HepG2 (cell line): ENCODE results near the gene WFDC1. TPM values are rescaled to one million over a fixed set of nuclear protein-coding genes. Genes with fewer than 3 reads are reported as not detected.

Experiments used
- ATAC-seq: fragments of 200-7000 bp; cut with Tn5 transposase; 3 replicates; pipeline ENCODE4 v1.9.1; 2020; ENCODE audit warnings: mild to moderate bottlenecking, moderate library complexity
- BruUV-seq: library from RNA; stranded (reverse); fragments of 400-500 nt; replicated peaks from 2 replicates; lab custom pipeline; 2021; lab: Mats Ljungman, UMichigan
- CTCF ChIA-PET: fragments of 300-600 bp; formaldehyde crosslinking; extraction: SDS; loops from one replicate; lab custom pipeline; 2021; ENCODE audit warnings: low total read pairs, inconsistent platforms, low intra/inter-chr PET ratio; lab: Yijun Ruan, JAX
- POLR2A ChIA-PET: fragments of 350-600 bp; sonication (Branson Sonifier 250); formaldehyde crosslinking; loops from one replicate; lab custom pipeline; 2020; ENCODE audit warnings: antibody characterized with exemption, inconsistent platforms; lab: Yijun Ruan, JAX
- DNase-seq: peaks from one replicate; pipeline ENCODE4 v3.0.0-alpha.2; 2015; ENCODE audit warnings: low spot score
- FAIRE-seq: peaks from 3 replicates; lab custom pipeline; 2011; peaks lifted over from hg19 to GRCh38; lab: Jason Lieb, UNC
- H2AFZ ChIP-seq: one replicate; pipeline ENCODE4 v1.6.1; 2011; ENCODE audit warnings: low read length, inconsistent platforms
- H3K27ac ChIP-seq: fragments of 300-600 bp; 3 replicates; pipeline ENCODE4 v1.8.0; 2011; ENCODE audit warnings: mixed run types, mild to moderate bottlenecking, mixed read lengths, low read length, inconsistent platforms; ENCODE audit not compliant: insufficient read depth; ENCODE audit errors: extremely low read length
- H3K27me3 ChIP-seq, 2 experiments: fragments of 200-600 bp in 1 of 2; 2 replicates in 1 of 2; 3 replicates in 1 of 2; pipeline versions ENCODE4 v1.6.0 to v1.8.0; 2011; ENCODE audit warnings: low read length in 2 of 2, mild to moderate bottlenecking in 2 of 2, moderate library complexity in 2 of 2, inconsistent platforms in 1 of 2; ENCODE audit not compliant: insufficient read depth in 2 of 2, control insufficient read depth in 1 of 2
- H3K36me3 ChIP-seq, 2 experiments: fragments of 200-600 bp in 1 of 2; replicated peaks in 1 of 2; 2 replicates in 1 of 2; 3 replicates in 1 of 2; pipeline versions ENCODE4 v1.5.1 to v1.8.0; 2011; ENCODE audit warnings: low read length in 2 of 2, inconsistent platforms in 1 of 2; ENCODE audit not compliant: insufficient read depth in 2 of 2, control insufficient read depth in 1 of 2
- H3K4me1 ChIP-seq: 2 replicates; pipeline ENCODE4 v1.5.1; 2012; ENCODE audit warnings: low read length, inconsistent platforms; ENCODE audit not compliant: insufficient read depth
- H3K4me2 ChIP-seq: 2 replicates; pipeline ENCODE4 v1.6.0; 2011; ENCODE audit warnings: low read depth, low read length, inconsistent platforms
- H3K4me3 ChIP-seq, 3 experiments: fragments of 200-600 bp in 1 of 3; sonication (generic), shearing (Covaris generic) in 1 of 3; replicated peaks in 1 of 3; 2 replicates each; pipeline ENCODE4 v1.5.1; 2011 to 2016; ENCODE audit warnings: low read length in 3 of 3, inconsistent platforms in 2 of 3, low read depth in 2 of 3, mild to moderate bottlenecking in 2 of 3, control low read depth in 1 of 3, mixed read lengths in 1 of 3; ENCODE audit not compliant: insufficient read depth in 1 of 3
- H3K79me2 ChIP-seq: one replicate; pipeline ENCODE4 v1.6.1; 2011; ENCODE audit warnings: low read length, inconsistent platforms; ENCODE audit not compliant: insufficient read depth
- H3K9ac ChIP-seq: 2 replicates; pipeline ENCODE4 v1.6.0; 2011; ENCODE audit warnings: mild to moderate bottlenecking, low read depth, low read length, inconsistent platforms; ENCODE audit not compliant: insufficient read depth
- H3K9me3 ChIP-seq: 2 replicates; pipeline ENCODE4 v1.5.1; 2012; ENCODE audit warnings: mild to moderate bottlenecking, low read length
- H4K20me1 ChIP-seq: 2 replicates; pipeline ENCODE4 v1.6.0; 2011; ENCODE audit warnings: inconsistent platforms, mild to moderate bottlenecking, low read length, moderate library complexity; ENCODE audit not compliant: insufficient read depth
- ARNTL ChIP-seq: sonication (generic); formaldehyde crosslinking; IDR thresholded peaks from 2 replicates; pipeline ENCODE4 v1.4.0; 2020; ENCODE audit warnings: mild to moderate bottlenecking, missing genetic modification reagents
- ASH2L ChIP-seq: fragments of 300-600, 200-600 bp; sonication (generic); IDR thresholded peaks from 2 replicates; pipeline ENCODE4 v1.7.0; 2017; ENCODE audit warnings: low read depth, mild to moderate bottlenecking, moderate library complexity, mixed read lengths, low read length; ENCODE audit not compliant: insufficient read length
- CC2D1A ChIP-seq: sonication (generic); formaldehyde crosslinking; IDR thresholded peaks from 2 replicates; pipeline ENCODE4 v1.8.1; 2023; ENCODE audit warnings: mild to moderate bottlenecking, missing genetic modification reagents
- CENPX ChIP-seq: sonication (generic); formaldehyde crosslinking; IDR thresholded peaks from 2 replicates; pipeline ENCODE4 v1.9.0; 2021; ENCODE audit warnings: mild to moderate bottlenecking, missing genetic modification reagents, moderate library complexity
- CREM ChIP-seq, 2 experiments: sonication (generic) in 1 of 2; formaldehyde crosslinking in 1 of 2; IDR thresholded peaks; 2 replicates each; pipeline versions ENCODE4 v1.4.0 to v1.6.1; 2016 to 2020; ENCODE audit warnings: antibody characterized with exemption in 1 of 2, mild to moderate bottlenecking in 1 of 2, missing genetic modification reagents in 1 of 2
- HNRNPH1 ChIP-seq: fragments of 200-400 bp; formaldehyde crosslinking; optimal IDR thresholded peaks from 2 replicates; pipeline ENCODE3; 2017; ENCODE audit warnings: mild to moderate bottlenecking, low read depth, low read length
- HNRNPLL ChIP-seq: fragments of 200-400 bp; formaldehyde crosslinking; IDR thresholded peaks from 2 replicates; pipeline ENCODE4 v1.6.1; 2017; ENCODE audit warnings: mild to moderate bottlenecking, low read depth, low read length; ENCODE audit not compliant: poor library complexity, severe bottlenecking
- MAFK ChIP-seq, 2 experiments: IDR thresholded peaks in 1 of 2; conservative IDR thresholded peaks in 1 of 2; 2 replicates each; pipeline ENCODE4 v1.6.1; 2011; ENCODE audit warnings: improper control_type of control experiment in 2 of 2, low read length in 2 of 2
- NFYB ChIP-seq: sonication (generic); formaldehyde crosslinking; IDR thresholded peaks from 2 replicates; pipeline ENCODE4 v1.4.0; 2020; ENCODE audit warnings: missing genetic modification reagents
- NR2C2 ChIP-seq: sonication (generic); formaldehyde crosslinking; IDR thresholded peaks from 2 replicates; pipeline ENCODE4 v1.4.0; 2020; ENCODE audit warnings: missing genetic modification reagents, mild to moderate bottlenecking, moderate library complexity, borderline replicate concordance
- PTBP1 ChIP-seq: fragments of 200-400 bp; formaldehyde crosslinking; IDR thresholded peaks from 2 replicates; pipeline ENCODE4 v1.6.1; 2018; ENCODE audit warnings: low read length, low read depth; ENCODE audit not compliant: poor library complexity, severe bottlenecking
- SAP130 ChIP-seq: IDR thresholded peaks from 2 replicates; pipeline ENCODE4 v1.6.1; 2016; ENCODE audit warnings: low read depth
- SMARCE1 ChIP-seq: fragments of 450-650 bp; IDR thresholded peaks from 2 replicates; pipeline ENCODE4 v1.6.1; 2017; ENCODE audit warnings: borderline replicate concordance
- SMYD3 ChIP-seq: sonication (generic); formaldehyde crosslinking; IDR thresholded peaks from 2 replicates; pipeline ENCODE4 v1.8.1; 2023; ENCODE audit warnings: mild to moderate bottlenecking, missing genetic modification reagents
- STAG1 ChIP-seq: sonication (generic); formaldehyde crosslinking; IDR thresholded peaks from 2 replicates; pipeline ENCODE4 v1.4.0; 2020; ENCODE audit warnings: missing genetic modification reagents
- WIZ ChIP-seq: sonication (generic); formaldehyde crosslinking; IDR thresholded peaks from 2 replicates; pipeline ENCODE4 v1.5.1; 2020; ENCODE audit warnings: mild to moderate bottlenecking, missing genetic modification reagents
- XRCC5 ChIP-seq: fragments of 200-400 bp; formaldehyde crosslinking; optimal IDR thresholded peaks from 2 replicates; pipeline ENCODE3; 2017; ENCODE audit warnings: mild to moderate bottlenecking, low read length
- ZKSCAN8 ChIP-seq: IDR thresholded peaks from 2 replicates; pipeline ENCODE4 v1.6.1; 2016; ENCODE audit warnings: borderline replicate concordance, missing genetic modification reagents, missing compliant biosample characterization
- ZMYM2 ChIP-seq: sonication (generic); formaldehyde crosslinking; IDR thresholded peaks from 2 replicates; pipeline ENCODE4 v1.8.0; 2022; ENCODE audit warnings: mild to moderate bottlenecking, missing genetic modification reagents
- ZNF20 ChIP-seq: sonication (generic); formaldehyde crosslinking; IDR thresholded peaks from 2 replicates; pipeline ENCODE4 v1.4.0; 2020; ENCODE audit warnings: mild to moderate bottlenecking, moderate library complexity, missing genetic modification reagents
- ZNF484 ChIP-seq: sonication (generic); formaldehyde crosslinking; IDR thresholded peaks from 2 replicates; pipeline ENCODE4 v1.5.1; 2020; ENCODE audit warnings: mild to moderate bottlenecking, low read depth, missing genetic modification reagents, borderline replicate concordance
- ZNF580 ChIP-seq: IDR thresholded peaks from 2 replicates; pipeline ENCODE4 v1.6.1; 2016; ENCODE audit warnings: low read depth, borderline replicate concordance
- ZSCAN25 ChIP-seq: sonication (generic); formaldehyde crosslinking; IDR thresholded peaks from 2 replicates; pipeline ENCODE4 v1.8.0; 2022; ENCODE audit warnings: mild to moderate bottlenecking, missing genetic modification reagents
- WGBS: methylation state at CpG from one replicate; pipeline ENCODE4 v1.1.6; 2017; ENCODE audit warnings: low lambda C conversion rate; 5-methylcytosine and 5-hydroxymethylcytosine counted together
- in situ Hi-C: cut with HindIII; loops from 2 replicates; pipeline ENCODE4 v1.10.0; 2017; ENCODE audit warnings: low pct_unique_long_range_greater_than_20kb; ENCODE audit not compliant: extremely low pct_ligation_motif_present
- intact Hi-C: fragments of 100-400 bp; cut with micrococcal nuclease; formaldehyde crosslinking; loops from one replicate; pipeline ENCODE4 v1.10.0; 2022; ENCODE audit not compliant: unreplicated experiment
- polyA plus RNA-seq, 8 experiments: library from polyadenylated mRNA; depleted of rRNA in 3 of 8; stranded (reverse) in 7 of 8; unstranded in 1 of 8; fragments of >200 nt; fragmentation: Illumina TruSeq in 4 of 8; extraction: Trizol in 4 of 8; gene quantifications; 2 replicates each; pipeline versions ENCODE4 v1.2.1 to v1.2.3, GENCODE V29; 2011 to 2016; ENCODE audit warnings: low read depth in 4 of 8, missing spikeins in 1 of 8, mixed read lengths in 1 of 8; ENCODE audit not compliant: insufficient read depth in 1 of 8
- total RNA-seq, 5 experiments: library from RNA; depleted of rRNA; stranded (reverse); fragments of >200 nt; fragmentation: Illumina TruSeq; extraction: Trizol; gene quantifications; 2 replicates each; pipeline ENCODE4 v1.2.3, GENCODE V29; 2016; ENCODE audit warnings: low read depth in 1 of 5
- TF ChIP-seq, protein P1 (sequence below): IDR thresholded peaks from 2 replicates; pipeline ENCODE4 v1.4.0; 2020; ENCODE audit warnings: mild to moderate bottlenecking, missing genetic modification reagents

The WFDC1 gene
- total and polyA plus RNA-seq, 2 of the 13 experiments (the other 11 are each of a cell fraction or from before 2014, with no cell fraction given): not detected

GRCh38 chr16:84266451-84266850 lies 28.2 kb upstream of the WFDC1 start:
- POLR2A ChIA-PET: no interaction called here
- H2AFZ ChIP-seq: peak overlapping the region; percentile 68
- ATAC-seq: peak; percentile 99
- TF ChIP-seq, protein P1, sequence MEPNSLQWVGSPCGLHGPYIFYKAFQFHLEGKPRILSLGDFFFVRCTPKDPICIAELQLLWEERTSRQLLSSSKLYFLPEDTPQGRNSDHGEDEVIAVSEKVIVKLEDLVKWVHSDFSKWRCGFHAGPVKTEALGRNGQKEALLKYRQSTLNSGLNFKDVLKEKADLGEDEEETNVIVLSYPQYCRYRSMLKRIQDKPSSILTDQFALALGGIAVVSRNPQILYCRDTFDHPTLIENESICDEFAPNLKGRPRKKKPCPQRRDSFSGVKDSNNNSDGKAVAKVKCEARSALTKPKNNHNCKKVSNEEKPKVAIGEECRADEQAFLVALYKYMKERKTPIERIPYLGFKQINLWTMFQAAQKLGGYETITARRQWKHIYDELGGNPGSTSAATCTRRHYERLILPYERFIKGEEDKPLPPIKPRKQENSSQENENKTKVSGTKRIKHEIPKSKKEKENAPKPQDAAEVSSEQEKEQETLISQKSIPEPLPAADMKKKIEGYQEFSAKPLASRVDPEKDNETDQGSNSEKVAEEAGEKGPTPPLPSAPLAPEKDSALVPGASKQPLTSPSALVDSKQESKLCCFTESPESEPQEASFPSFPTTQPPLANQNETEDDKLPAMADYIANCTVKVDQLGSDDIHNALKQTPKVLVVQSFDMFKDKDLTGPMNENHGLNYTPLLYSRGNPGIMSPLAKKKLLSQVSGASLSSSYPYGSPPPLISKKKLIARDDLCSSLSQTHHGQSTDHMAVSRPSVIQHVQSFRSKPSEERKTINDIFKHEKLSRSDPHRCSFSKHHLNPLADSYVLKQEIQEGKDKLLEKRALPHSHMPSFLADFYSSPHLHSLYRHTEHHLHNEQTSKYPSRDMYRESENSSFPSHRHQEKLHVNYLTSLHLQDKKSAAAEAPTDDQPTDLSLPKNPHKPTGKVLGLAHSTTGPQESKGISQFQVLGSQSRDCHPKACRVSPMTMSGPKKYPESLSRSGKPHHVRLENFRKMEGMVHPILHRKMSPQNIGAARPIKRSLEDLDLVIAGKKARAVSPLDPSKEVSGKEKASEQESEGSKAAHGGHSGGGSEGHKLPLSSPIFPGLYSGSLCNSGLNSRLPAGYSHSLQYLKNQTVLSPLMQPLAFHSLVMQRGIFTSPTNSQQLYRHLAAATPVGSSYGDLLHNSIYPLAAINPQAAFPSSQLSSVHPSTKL (CRISPR knock-in tag): no peak
- TF ChIP-seq SAP130 (CRISPR knock-in tag) (peak; percentile 57), CREM (IDR thresholded peaks at IDR 0.05) (peak; percentile 66; the same call in 1 of the 2 replicates), CREM (CRISPR knock-in tag; IDR thresholded peaks at IDR 0.05) (no peak), SMARCE1 (no peak), CC2D1A (CRISPR knock-in tag) (no peak), PTBP1 (no peak), ZMYM2 (CRISPR knock-in tag) (no peak), ZNF580 (CRISPR knock-in tag) (no peak), SMYD3 (no peak), ZNF484 (CRISPR knock-in tag) (no peak), ARNTL (CRISPR knock-in tag) (no peak), STAG1 (CRISPR knock-in tag) (no peak), ZSCAN25 (CRISPR knock-in tag) (no peak), HNRNPLL (no peak), ZNF20 (CRISPR knock-in tag) (no peak), CENPX (CRISPR knock-in tag) (no peak), NFYB (CRISPR knock-in tag) (peak; percentile 100), NR2C2 (CRISPR knock-in tag) (peak; percentile 98), ASH2L (peak; percentile 49), XRCC5 (peak; percentile 33), ZKSCAN8 (CRISPR knock-in tag) (no peak), HNRNPH1 (no peak), MAFK (conservative IDR thresholded peaks at IDR 0.05 in 1 of 2, IDR thresholded peaks at IDR 0.05 in 1 of 2; ENCODE audit: low read length in 2 of 2) (no peak), WIZ (CRISPR knock-in tag) (no peak)

More at GRCh38 chr16:84266451-84266850, 28.2 kb upstream of the WFDC1 start:
- no peaks in the 10 kb centered on the region for H4K20me1 ChIP-seq
- no peaks in the 10 kb centered on the region for H3K79me2 ChIP-seq
- H3K4me3 ChIP-seq: peak overlapping the region; percentile 10 to 43 (median 18); a peak in 3 of 6 replicates
- peak overlapping the region; percentile 71 for H3K4me2 ChIP-seq
- 0% methylated on average over 4 of the region's 4 CpGs for WGBS
- no peaks in the 10 kb centered on the region for H3K9me3 ChIP-seq
- peaks cover 10% of the 10 kb centered on the region for H3K4me1 ChIP-seq
- no peaks in the 10 kb centered on the region; a peak in 2 of 5 replicates for H3K27me3 ChIP-seq
- CTCF ChIA-PET: no interaction called here
- H3K27ac ChIP-seq: no peak overlapping the region
- DNase-seq (peak; percentile 90), FAIRE-seq (peak; percentile 99)
- BruUV-seq: no TSS peak
- in situ Hi-C loops: no loop called here
- H3K9ac ChIP-seq: 0 out of 2 replicates have a peak overlapping the region, but pooled peaks have one; percentile 1
- H3K36me3 ChIP-seq: no peaks in the 10 kb centered on the region
- intact Hi-C loops: no loop called here
